Natural killer cell (primary cell): Measurements from ENCODE around the gene TBX3. TPM values are rescaled to one million over a fixed set of nuclear protein-coding genes. Genes with fewer than 3 reads are reported as not detected.

Experiments
- ATAC-seq, 3 donors: fragments of 150-1000 bp in 2 of 3; fragments of 200-7000 bp in 1 of 3; cut with Tn5 transposase; 1 replicate in 1 of 3; 2 replicates in 2 of 3; pipeline ENCODE4 v1.10.0; 2021; ENCODE audit warnings: mild to moderate bottlenecking in 2 of 3, moderate library complexity in 2 of 3
- DNase-seq, 2 donors: peaks; one replicate each; pipeline versions ENCODE4 v3.0.0 to v3.0.0-alpha.2; 2013 to 2021; ENCODE audit warnings: mixed read lengths in 1 of 2
- H3K27ac ChIP-seq: one replicate; pipeline ENCODE4 v1.5.1; 2013; ENCODE audit warnings: mild to moderate bottlenecking, low read length
- H3K27me3 ChIP-seq: one replicate; pipeline ENCODE4 v1.6.1; 2013; ENCODE audit warnings: low read length; ENCODE audit not compliant: control insufficient read depth, insufficient read depth
- H3K36me3 ChIP-seq: one replicate; pipeline ENCODE4 v1.6.1; 2013; ENCODE audit warnings: low read length; ENCODE audit not compliant: control insufficient read depth, insufficient read depth
- H3K4me1 ChIP-seq: one replicate; pipeline ENCODE4 v1.6.1; 2013; ENCODE audit warnings: low read length; ENCODE audit not compliant: control insufficient read depth, insufficient read depth
- H3K4me3 ChIP-seq: one replicate; pipeline ENCODE4 v1.5.1; 2013; ENCODE audit warnings: low read length
- H3K9me3 ChIP-seq: one replicate; pipeline ENCODE4 v1.6.1; 2013; ENCODE audit warnings: low read length; ENCODE audit not compliant: control insufficient read depth, insufficient read depth
- H3K27ac Mint-ChIP-seq, 2 donors: one replicate each; pipeline ENCODE4 v1.8.0; 2022; ENCODE audit warnings: mild to moderate bottlenecking in 2 of 2, mixed read lengths in 2 of 2, moderate library complexity in 1 of 2
- H3K27me3 Mint-ChIP-seq, 2 donors: one replicate each; pipeline ENCODE4 v1.8.0; 2022; ENCODE audit warnings: low read depth in 2 of 2, mixed read lengths in 2 of 2
- H3K36me3 Mint-ChIP-seq: one replicate; pipeline ENCODE4 v1.8.0; 2022; ENCODE audit warnings: mixed read lengths
- H3K4me1 Mint-ChIP-seq, 2 donors: one replicate each; pipeline ENCODE4 v1.8.0; 2022; ENCODE audit warnings: mixed read lengths in 2 of 2
- H3K4me3 Mint-ChIP-seq: one replicate; pipeline ENCODE4 v1.8.0; 2022; ENCODE audit warnings: mild to moderate bottlenecking, moderate library complexity, mixed read lengths
- H3K9me3 Mint-ChIP-seq, 2 donors: one replicate each; pipeline ENCODE4 v1.8.0; 2022; ENCODE audit warnings: mixed read lengths in 2 of 2
- WGBS: methylation state at CpG from one replicate; pipeline ENCODE4 v1.1.7; 2013; ENCODE audit warnings: missing lambda C conversion rate; ENCODE audit not compliant: insufficient coverage; 5-methylcytosine and 5-hydroxymethylcytosine counted together
- intact Hi-C: fragments of 100-400 bp; cut with micrococcal nuclease; formaldehyde crosslinking; loops from one replicate; pipeline ENCODE4 v1.14.2; 2022
- total RNA-seq, 4 donors: library from RNA; stranded (reverse); fragments of 120-200 nt in 1 of 4; gene quantifications; one replicate each; pipeline versions ENCODE4 v1.2.3 to v1.2.4, GENCODE V29; 2013 to 2022
- TF ChIP-seq, protein P1 (sequence below): fragments of 200-600 bp; IDR thresholded peaks from one replicate; pipeline ENCODE4 v1.8.0; 2022; ENCODE audit warnings: antibody characterized with exemption

The TBX3 gene
- total RNA-seq, 3 donors from 2014 or later (not counting 1 experiment from before 2014, with no cell fraction given), result 0.05 TPM; not detected in 2

DNA sequence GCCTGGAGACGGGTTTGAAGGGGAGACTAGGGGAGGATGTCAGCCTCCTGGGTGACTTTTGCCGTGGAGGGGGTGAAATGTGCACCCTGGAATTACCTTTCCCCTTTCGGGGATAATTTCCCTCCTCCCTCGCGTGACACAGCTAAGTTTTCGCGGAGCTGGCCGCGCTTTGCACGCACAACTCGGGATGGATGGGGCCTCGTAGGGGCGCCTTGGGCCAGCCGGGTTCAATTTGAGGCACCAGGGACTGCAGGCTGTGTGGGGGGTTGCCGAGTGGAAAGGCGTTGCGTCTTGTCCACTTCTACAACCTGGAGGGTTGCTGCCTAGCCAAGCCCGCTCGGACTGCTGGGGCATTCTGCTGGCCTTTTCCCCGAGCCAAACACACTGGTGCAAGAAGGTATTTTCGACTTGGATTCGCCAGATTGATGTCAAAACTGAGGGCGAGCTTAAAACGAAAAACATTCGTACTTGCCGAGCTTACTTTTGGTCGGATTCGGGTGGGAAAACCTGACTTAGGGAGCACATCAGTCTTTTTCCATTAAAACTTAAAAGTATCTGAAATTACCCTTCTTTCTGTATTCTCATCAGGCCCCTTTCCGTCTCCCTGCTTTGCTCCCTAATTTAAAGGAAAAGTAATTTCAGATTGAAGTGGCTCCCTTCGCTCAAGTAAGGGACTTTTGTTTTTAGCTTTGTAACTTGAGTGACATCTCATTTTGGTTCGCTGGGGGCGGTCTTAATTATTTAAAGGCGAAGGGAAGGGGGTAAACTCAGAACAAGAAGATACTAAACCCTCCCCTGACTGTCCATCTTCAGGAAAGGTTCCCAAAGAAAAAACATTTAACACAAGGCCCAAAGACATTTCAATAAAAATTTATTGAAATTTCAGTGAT lies 14.3 kb downstream of the TBX3 start:
- no peak overlapping the region for H3K27ac Mint-ChIP-seq
- no peak for DNase-seq
- no peaks in the 10 kb centered on the region for H3K4me1 Mint-ChIP-seq
- no peaks in the 10 kb centered on the region for H3K36me3 ChIP-seq
- no peaks in the 10 kb centered on the region for H3K9me3 Mint-ChIP-seq
- H3K9me3 ChIP-seq, result no peaks in the 10 kb centered on the region
- H3K4me1 ChIP-seq, result no peaks in the 10 kb centered on the region
- TF ChIP-seq, protein P1, sequence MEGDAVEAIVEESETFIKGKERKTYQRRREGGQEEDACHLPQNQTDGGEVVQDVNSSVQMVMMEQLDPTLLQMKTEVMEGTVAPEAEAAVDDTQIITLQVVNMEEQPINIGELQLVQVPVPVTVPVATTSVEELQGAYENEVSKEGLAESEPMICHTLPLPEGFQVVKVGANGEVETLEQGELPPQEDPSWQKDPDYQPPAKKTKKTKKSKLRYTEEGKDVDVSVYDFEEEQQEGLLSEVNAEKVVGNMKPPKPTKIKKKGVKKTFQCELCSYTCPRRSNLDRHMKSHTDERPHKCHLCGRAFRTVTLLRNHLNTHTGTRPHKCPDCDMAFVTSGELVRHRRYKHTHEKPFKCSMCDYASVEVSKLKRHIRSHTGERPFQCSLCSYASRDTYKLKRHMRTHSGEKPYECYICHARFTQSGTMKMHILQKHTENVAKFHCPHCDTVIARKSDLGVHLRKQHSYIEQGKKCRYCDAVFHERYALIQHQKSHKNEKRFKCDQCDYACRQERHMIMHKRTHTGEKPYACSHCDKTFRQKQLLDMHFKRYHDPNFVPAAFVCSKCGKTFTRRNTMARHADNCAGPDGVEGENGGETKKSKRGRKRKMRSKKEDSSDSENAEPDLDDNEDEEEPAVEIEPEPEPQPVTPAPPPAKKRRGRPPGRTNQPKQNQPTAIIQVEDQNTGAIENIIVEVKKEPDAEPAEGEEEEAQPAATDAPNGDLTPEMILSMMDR, result no peak
- no peaks in the 10 kb centered on the region for H3K36me3 Mint-ChIP-seq
- no peak overlapping the region for H3K4me3 Mint-ChIP-seq
- peaks cover 51 to 56% of the 10 kb centered on the region in 2 donors for H3K27me3 Mint-ChIP-seq
- intact Hi-C loops, result no loop called here
- ATAC-seq, result no peak
- 9% methylated on average over 27 of the region's 33 CpGs for WGBS
- no peak overlapping the region for H3K27ac ChIP-seq
- H3K4me3 ChIP-seq, result no peak overlapping the region
- H3K27me3 ChIP-seq, result peaks cover 41% of the 10 kb centered on the region

DNA sequence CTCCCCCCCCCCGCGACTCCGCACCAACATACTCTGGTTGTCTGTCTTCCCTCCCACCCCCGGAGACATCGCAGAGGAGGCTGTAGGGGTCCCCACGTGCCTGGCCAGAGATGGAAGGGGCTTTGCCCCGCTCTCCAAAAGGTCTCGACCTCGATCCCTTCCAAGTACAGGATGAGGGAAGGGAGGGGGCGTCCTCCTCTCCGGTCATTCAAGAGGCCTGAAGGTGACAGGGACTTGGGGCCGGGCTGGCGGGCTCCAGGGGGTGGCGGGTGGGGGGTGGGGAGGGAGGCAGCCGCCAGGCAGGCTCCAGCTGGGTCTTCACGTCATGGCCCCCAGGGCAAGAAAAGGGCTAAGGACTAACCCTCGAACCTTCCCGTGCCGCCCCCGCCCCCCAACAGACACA lies 15.1 kb downstream of the TBX3 start:
- H3K27ac ChIP-seq, result no peak overlapping the region
- no peak for ATAC-seq
- Mint-ChIP-seq H3K4me1 (no peaks in the 10 kb centered on the region), H3K4me3 (no peak overlapping the region), H3K9me3 (no peaks in the 10 kb centered on the region), H3K27ac (no peak overlapping the region), H3K27me3 (peaks cover 53 to 59% of the 10 kb centered on the region in 2 donors), H3K36me3 (no peaks in the 10 kb centered on the region)
- no peaks in the 10 kb centered on the region for H3K36me3 ChIP-seq
- H3K4me1 ChIP-seq, result no peaks in the 10 kb centered on the region
- DNase-seq, result no peak
- intact Hi-C loops, result no loop called here
- H3K4me3 ChIP-seq, result no peak overlapping the region
- TF ChIP-seq, protein P1, result no peak
- no peaks in the 10 kb centered on the region for H3K9me3 ChIP-seq
- peaks cover 39% of the 10 kb centered on the region for H3K27me3 ChIP-seq
- WGBS, result 10% methylated on average over 12 of the region's 20 CpGs

DNA sequence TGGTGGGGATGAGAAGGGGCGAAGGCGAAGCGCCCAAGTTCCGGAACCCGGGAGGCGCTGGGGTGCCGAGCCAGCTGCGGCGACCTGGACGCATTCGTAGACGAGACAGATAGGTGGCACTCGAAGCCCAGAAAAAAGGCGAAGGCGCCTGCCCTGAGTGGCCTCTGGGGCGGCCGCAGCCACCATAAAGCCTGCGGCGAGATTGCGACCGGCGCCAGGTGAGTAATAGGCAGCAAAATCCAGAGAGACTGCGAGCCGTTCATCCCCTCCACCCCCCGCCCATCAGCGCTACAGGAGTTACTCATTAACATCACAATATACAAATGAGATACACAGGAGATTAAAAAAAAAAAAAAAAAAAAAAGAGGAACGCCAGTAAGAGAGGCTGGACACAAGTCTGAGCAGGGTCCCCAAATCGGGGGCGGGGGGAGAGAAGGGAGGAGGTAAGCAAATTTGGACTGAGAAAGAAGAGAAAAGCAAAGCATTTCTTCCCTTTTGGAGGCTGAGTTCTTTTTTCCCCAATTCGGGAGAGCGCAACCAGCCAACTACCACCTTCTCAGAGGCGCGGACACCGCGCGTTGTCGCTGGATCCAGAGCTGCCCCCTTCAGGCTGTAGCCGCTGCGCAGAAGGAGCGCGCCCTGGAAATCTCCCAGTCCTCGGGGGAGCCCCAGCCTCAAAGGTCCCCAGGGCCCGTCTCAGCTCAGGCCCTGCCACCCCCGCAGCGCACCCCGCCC lies 15.7 kb downstream of the TBX3 start:
- Histone ChIP-seq H3K36me3 (no peaks in the 10 kb centered on the region), H3K27me3 (peaks cover 37% of the 10 kb centered on the region), H3K4me3 (no peak overlapping the region), H3K9me3 (no peaks in the 10 kb centered on the region), H3K4me1 (no peaks in the 10 kb centered on the region), H3K27ac (no peak overlapping the region)
- Mint-ChIP-seq H3K4me1 (no peaks in the 10 kb centered on the region), H3K36me3 (no peaks in the 10 kb centered on the region), H3K27me3 (peaks cover 53 to 60% of the 10 kb centered on the region in 2 donors), H3K9me3 (no peaks in the 10 kb centered on the region), H3K4me3 (no peak overlapping the region), H3K27ac (no peak overlapping the region)
- intact Hi-C loops, result no loop called here
- ATAC-seq (no peak), DNase-seq (no peak)
- 3% methylated on average over 38 of the region's 46 CpGs for WGBS
- TF ChIP-seq, protein P1, result no peak
